Suprapubic skin (tissue), 4 donors: ENCODE results near the gene ACTN3. TPM values are rescaled to one million over a fixed set of nuclear protein-coding genes. Genes with fewer than 3 reads are reported as not detected.

Experiments
- DNase-seq, 2 donors: peaks; one replicate each; pipeline ENCODE4 v3.0.0-alpha.2; 2019; ENCODE audit warnings: low spot score in 2 of 2
- H3K27ac ChIP-seq: fragments of 200-600 bp; sonication (generic); one replicate; pipeline ENCODE4 v1.5.1; 2019
- H3K27me3 ChIP-seq: fragments of 200-600 bp; sonication (generic); one replicate; pipeline ENCODE4 v1.5.1; 2019
- H3K36me3 ChIP-seq: fragments of 200-600 bp; sonication (generic); one replicate; pipeline ENCODE4 v1.5.1; 2019
- H3K4me1 ChIP-seq: fragments of 200-600 bp; sonication (generic); one replicate; pipeline ENCODE4 v1.5.1; 2019
- H3K4me3 ChIP-seq: fragments of 200-600 bp; sonication (generic); one replicate; pipeline ENCODE4 v1.5.1; 2019; ENCODE audit warnings: mild to moderate bottlenecking
- H3K9me3 ChIP-seq: fragments of 200-600 bp; sonication (generic); one replicate; pipeline ENCODE4 v1.5.1; 2019
- CTCF ChIP-seq, 2 donors: fragments of 200-600 bp in 1 of 2; fragments of 450-650 bp in 1 of 2; sonication (generic) in 1 of 2; IDR thresholded peaks; one replicate each; pipeline ENCODE4 v1.5.1; 2016 to 2019; ENCODE audit warnings: antibody characterized with exemption in 2 of 2, mild to moderate bottlenecking in 1 of 2, moderate library complexity in 1 of 2
- EP300 ChIP-seq: sonication (generic); formaldehyde crosslinking; IDR thresholded peaks from one replicate; pipeline ENCODE4 v1.6.1; 2017; ENCODE audit warnings: antibody characterized with exemption
- POLR2A ChIP-seq, 2 donors: fragments of 450-650 bp; IDR thresholded peaks; one replicate each; pipeline ENCODE4 v1.6.1; 2017; ENCODE audit warnings: antibody characterized with exemption in 2 of 2, mild to moderate bottlenecking in 2 of 2, moderate library complexity in 2 of 2
- POLR2AphosphoS5 ChIP-seq, 3 donors: sonication (generic); formaldehyde crosslinking; IDR thresholded peaks; one replicate each; pipeline ENCODE4 v1.6.1; 2017; ENCODE audit warnings: antibody characterized with exemption in 3 of 3
- WGBS: methylation state at CpG from one replicate; pipeline ENCODE4 v1.1.5; 2018; 5-methylcytosine and 5-hydroxymethylcytosine counted together
- total RNA-seq, 4 donors: library from RNA; depleted of rRNA; stranded (reverse); fragments of >200 nt; gene quantifications; one replicate each; pipeline ENCODE4 v1.1.0, GENCODE V29; 2016

ACTN3 gene
- total RNA-seq, 4 donors from 2014 or later: not detected

- H3K36me3 ChIP-seq: peaks cover 29% of the 10 kb centered on the region
- H3K27me3 ChIP-seq: peaks cover 9% of the 10 kb centered on the region
- DNase-seq: no peak
- no peaks in the 10 kb centered on the region for H3K9me3 ChIP-seq
- 77% methylated on average over 8 of the region's 14 CpGs for WGBS
- no peak overlapping the region for H3K27ac ChIP-seq
- peaks cover 10% of the 10 kb centered on the region for H3K4me1 ChIP-seq
- no peak for TF ChIP-seq POLR2A (IDR thresholded peaks at IDR 0.05)
- H3K4me3 ChIP-seq: no peak overlapping the region
Observed at GRCh38 chr11:66561178-66561974, 14.7 kb downstream of the ACTN3 start.

- WGBS: 92% methylated on average over 7 of the region's 9 CpGs
- peaks cover 10% of the 10 kb centered on the region for H3K4me1 ChIP-seq
- peaks cover 29% of the 10 kb centered on the region for H3K36me3 ChIP-seq
- no peaks in the 10 kb centered on the region for H3K9me3 ChIP-seq
- H3K27me3 ChIP-seq: peaks cover 9% of the 10 kb centered on the region
- no peak overlapping the region for H3K27ac ChIP-seq
- no peak for DNase-seq
- TF ChIP-seq POLR2A (IDR thresholded peaks at IDR 0.05): no peak
- TF ChIP-seq CTCF (IDR thresholded peaks at IDR 0.05): no peak
- TF ChIP-seq EP300: no peak
- no peak for TF ChIP-seq POLR2AphosphoS5 (IDR thresholded peaks at IDR 0.05)
- H3K4me3 ChIP-seq: no peak overlapping the region
Observed at GRCh38 chr11:66561975-66562248, 15.2 kb downstream of the ACTN3 start.

- peaks cover 29% of the 10 kb centered on the region for H3K36me3 ChIP-seq
- peaks cover 11% of the 10 kb centered on the region for H3K4me1 ChIP-seq
- TF ChIP-seq EP300 (no peak), POLR2A (IDR thresholded peaks at IDR 0.05) (no peak), CTCF (IDR thresholded peaks at IDR 0.05) (no peak), POLR2AphosphoS5 (IDR thresholded peaks at IDR 0.05) (no peak)
- H3K9me3 ChIP-seq: no peaks in the 10 kb centered on the region
- H3K27me3 ChIP-seq: peaks cover 6% of the 10 kb centered on the region
- no peak overlapping the region for H3K27ac ChIP-seq
- no peak overlapping the region for H3K4me3 ChIP-seq
- 72% methylated on average over 2 of the region's 2 CpGs for WGBS
- DNase-seq: no peak
Observed at GRCh38 chr11:66562275-66562674, 15.6 kb downstream of the ACTN3 start.

GRCh38 chr11:66562907-66563583 lies 16.3 kb downstream of the ACTN3 start:
- TF ChIP-seq CTCF (IDR thresholded peaks at IDR 0.05) (no peak), POLR2AphosphoS5 (IDR thresholded peaks at IDR 0.05) (no peak), POLR2A (IDR thresholded peaks at IDR 0.05) (no peak), EP300 (no peak)
- no peak for DNase-seq
- Histone ChIP-seq H3K4me1 (peaks cover 19% of the 10 kb centered on the region), H3K36me3 (peaks cover 29% of the 10 kb centered on the region), H3K4me3 (no peak overlapping the region), H3K9me3 (no peaks in the 10 kb centered on the region), H3K27me3 (peaks cover 3% of the 10 kb centered on the region), H3K27ac (no peak overlapping the region)
- WGBS: 85% methylated on average over 12 of the region's 20 CpGs

- Histone ChIP-seq H3K36me3 (peaks cover 29% of the 10 kb centered on the region), H3K9me3 (no peaks in the 10 kb centered on the region), H3K27me3 (no peaks in the 10 kb centered on the region), H3K4me1 (peaks cover 25% of the 10 kb centered on the region), H3K27ac (no peak overlapping the region), H3K4me3 (no peak overlapping the region)
- no peak for DNase-seq
- WGBS: 87% methylated on average over 3 of the region's 10 CpGs
- TF ChIP-seq POLR2A (IDR thresholded peaks at IDR 0.05): no peak
- TF ChIP-seq POLR2AphosphoS5 (IDR thresholded peaks at IDR 0.05): no peak
- no peak for TF ChIP-seq EP300
- no peak for TF ChIP-seq CTCF (IDR thresholded peaks at IDR 0.05)
Observed at GRCh38 chr11:66563832-66564231, 17.1 kb downstream of the ACTN3 start.
